GM12872 (cell line): ENCODE results near the gene KCTD2.

Source experiments
- TF ChIP-seq, protein P1 (sequence below): IDR thresholded peaks from 3 replicates; pipeline ENCODE4 v1.5.1; 2011; ENCODE audit warnings: low read depth, mild to moderate bottlenecking, low read length, moderate library complexity; ENCODE audit not compliant: insufficient read depth

KCTD2 gene

DNA sequence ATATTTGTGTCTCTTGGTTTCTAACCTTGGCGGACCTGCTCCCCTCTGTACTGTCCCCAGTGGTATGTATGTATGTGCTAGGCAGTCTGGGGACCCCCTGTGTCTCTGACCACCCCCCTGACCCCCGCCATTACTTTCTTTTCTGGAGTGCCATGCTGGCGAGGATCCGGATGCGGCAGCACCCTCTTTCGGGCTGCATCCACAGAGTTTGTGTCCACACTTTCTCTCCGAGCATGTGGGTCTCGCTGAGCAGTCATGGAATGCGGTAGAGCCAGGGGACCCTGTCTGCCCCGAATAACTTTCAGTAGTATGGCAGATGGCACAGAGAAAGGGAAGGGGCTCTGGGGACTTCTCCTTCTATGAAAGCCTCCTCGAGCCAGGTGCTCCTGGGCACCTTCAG is 17.0 kb downstream of the KCTD2 start:
- TF ChIP-seq, protein P1, sequence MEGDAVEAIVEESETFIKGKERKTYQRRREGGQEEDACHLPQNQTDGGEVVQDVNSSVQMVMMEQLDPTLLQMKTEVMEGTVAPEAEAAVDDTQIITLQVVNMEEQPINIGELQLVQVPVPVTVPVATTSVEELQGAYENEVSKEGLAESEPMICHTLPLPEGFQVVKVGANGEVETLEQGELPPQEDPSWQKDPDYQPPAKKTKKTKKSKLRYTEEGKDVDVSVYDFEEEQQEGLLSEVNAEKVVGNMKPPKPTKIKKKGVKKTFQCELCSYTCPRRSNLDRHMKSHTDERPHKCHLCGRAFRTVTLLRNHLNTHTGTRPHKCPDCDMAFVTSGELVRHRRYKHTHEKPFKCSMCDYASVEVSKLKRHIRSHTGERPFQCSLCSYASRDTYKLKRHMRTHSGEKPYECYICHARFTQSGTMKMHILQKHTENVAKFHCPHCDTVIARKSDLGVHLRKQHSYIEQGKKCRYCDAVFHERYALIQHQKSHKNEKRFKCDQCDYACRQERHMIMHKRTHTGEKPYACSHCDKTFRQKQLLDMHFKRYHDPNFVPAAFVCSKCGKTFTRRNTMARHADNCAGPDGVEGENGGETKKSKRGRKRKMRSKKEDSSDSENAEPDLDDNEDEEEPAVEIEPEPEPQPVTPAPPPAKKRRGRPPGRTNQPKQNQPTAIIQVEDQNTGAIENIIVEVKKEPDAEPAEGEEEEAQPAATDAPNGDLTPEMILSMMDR, result no peak

DNA sequence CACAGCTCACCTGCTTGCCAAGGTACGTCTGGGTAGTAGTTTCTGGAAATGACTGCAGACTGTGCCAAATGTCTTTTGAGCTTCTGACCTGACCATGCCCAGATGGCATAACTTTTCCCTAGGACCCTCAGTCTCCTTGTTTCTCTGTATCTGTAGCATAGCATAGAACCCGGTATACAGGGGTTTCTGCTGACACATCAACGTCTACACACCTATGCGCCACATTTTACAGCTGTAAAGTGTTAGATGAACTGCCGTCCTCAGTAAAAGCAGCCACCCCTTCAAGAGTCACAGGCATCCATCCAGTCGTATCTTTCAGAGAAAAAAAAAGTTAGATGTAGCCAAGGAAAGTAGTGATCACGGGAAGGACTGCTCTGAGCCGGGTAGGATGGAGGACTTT is 17.4 kb downstream of the KCTD2 start:
- TF ChIP-seq, protein P1, result no peak

DNA sequence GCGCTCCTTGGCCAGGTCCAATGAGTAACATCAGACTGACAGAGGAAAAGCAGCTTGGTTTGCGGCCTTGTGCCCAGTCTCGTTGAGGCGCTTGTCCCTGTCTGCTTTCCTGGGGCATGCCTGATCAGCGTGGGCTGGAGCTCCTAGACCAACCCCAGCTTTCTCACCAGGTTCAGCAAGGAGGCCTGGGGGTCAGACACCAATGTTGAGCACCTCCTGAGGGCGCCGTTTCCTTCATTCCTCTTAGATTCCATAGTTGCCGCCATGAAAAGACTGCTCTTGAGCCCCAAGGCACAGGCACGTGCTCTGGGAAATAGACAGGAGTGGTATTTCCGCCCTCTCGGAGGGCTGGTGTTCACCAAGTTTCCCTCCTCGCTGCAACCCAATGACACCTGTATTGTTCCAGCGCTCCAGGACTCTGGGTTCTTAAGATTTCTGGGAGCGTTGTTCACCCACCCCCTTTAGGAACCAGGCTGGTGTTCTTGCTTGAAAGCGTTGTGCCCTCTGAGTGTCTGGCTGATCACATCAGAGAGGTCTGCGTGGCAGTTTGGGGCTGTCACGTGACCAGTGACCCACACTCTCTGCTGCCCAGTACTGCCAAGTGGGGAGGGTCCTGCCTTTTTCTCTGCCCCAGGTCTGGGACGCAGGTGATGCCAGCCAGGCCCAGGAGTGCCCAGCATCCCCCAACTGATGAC is 18.0 kb downstream of the KCTD2 start:
- TF ChIP-seq, protein P1, result no peak

DNA sequence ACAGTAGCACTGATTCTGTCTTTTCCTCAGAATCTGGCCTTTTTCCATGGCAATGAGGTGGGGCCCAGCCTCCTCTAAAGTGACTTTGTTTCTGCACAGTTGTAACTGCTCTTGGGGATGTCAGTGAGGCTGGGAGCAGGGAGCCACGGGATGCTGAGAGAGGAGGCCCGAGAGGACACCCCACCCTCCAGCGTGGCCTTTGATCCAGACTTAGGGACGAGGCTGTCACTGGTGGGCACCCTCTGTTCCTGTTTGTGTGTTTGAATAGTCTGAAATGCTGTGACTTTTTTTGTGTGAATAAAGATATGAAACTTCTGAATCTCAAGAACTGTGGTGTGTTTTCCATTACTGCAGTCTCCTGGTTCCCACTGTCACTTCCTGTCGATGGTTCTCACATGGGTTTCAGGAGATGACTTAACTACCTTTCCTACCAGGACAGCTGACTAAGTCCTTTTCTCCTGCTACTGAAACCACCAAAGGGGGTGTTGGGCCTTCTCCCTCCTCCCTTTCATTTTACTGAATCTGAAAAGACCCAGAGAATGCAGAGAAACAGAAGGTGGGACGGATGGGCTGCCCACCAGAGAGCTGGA is 18.6 kb downstream of the KCTD2 start:
- TF ChIP-seq, protein P1, result no peak

DNA sequence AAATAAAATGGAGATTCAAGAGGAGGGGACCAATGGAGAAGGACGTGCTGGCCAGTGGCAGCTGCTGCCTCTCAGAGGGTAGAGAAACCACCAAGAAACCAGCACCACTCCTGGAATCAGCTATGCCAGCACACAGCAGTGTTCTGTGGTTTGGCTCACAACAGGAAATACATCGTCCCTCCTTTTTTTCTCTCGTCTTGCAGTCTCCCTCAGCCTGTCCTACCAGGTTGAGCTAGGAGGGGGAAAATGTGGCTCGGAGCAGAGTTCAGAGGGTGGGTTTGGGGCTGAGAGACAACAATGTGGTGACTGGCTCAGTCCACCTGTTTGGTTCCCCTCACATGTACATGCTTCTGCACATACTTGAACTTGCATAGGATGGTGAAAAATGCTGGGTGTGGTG is 20.8 kb downstream of the KCTD2 start:
- TF ChIP-seq, protein P1, result no peak

DNA sequence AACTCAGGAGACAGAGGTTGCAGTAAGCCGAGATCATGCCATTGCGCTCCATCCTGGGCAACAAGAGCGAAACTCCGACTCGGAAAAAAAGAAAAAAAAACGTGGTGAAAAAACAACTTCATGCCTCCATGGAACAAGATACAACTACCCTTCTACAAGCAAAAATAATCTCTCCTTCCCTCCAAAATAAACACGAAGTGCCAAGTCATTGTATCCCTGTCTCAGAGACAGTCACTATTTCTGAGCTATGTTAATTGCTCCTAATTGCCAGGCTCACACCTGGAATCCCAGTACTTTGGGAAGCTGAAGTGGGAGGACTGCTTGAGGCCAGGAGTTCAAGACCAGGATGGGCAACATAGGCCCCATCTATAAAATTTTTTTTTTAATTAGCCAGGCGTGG is 21.7 kb downstream of the KCTD2 start:
- TF ChIP-seq, protein P1, result no peak

DNA sequence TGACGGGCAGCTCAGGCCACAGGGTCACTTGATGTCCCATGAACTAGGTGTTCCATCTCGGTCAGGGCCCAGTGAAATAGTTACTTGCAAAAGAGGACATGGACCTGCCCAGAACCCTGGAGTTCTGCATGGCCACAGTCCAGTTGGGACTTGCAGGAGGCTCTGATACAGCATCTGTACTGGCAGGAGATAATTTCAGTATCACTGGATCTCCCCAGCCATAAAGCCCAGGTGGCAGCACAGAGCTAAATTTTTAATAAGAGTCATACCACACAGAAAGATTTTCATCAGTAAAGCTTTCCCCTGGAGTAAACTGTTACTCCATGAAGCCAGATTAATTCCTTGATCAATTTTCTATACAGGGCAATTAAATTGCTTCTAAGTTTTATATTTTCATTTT is 22.8 kb downstream of the KCTD2 start:
- TF ChIP-seq, protein P1, result peak; percentile 34; the same call in 1 of the 3 replicates
